Suprapubic skin (tissue), 4 donors: ENCODE measurements around the gene ODF2.
"Not testable (repeated sequence)": the region's sequence is repeated elsewhere in the genome, so short reads cannot be mapped to it uniquely, and the experiment has no call there.

Experiments used
- EP300 ChIP-seq: sonication (generic); formaldehyde crosslinking; IDR thresholded peaks from one replicate; pipeline ENCODE4 v1.6.1; 2017; ENCODE audit warnings: antibody characterized with exemption
- POLR2A ChIP-seq, 2 donors: fragments of 450-650 bp; IDR thresholded peaks; one replicate each; pipeline ENCODE4 v1.6.1; 2017; ENCODE audit warnings: antibody characterized with exemption in 2 of 2, mild to moderate bottlenecking in 2 of 2, moderate library complexity in 2 of 2
- POLR2AphosphoS5 ChIP-seq, 3 donors: sonication (generic); formaldehyde crosslinking; IDR thresholded peaks; one replicate each; pipeline ENCODE4 v1.6.1; 2017; ENCODE audit warnings: antibody characterized with exemption in 3 of 3
- TF ChIP-seq, protein P1 (sequence below), 2 donors: fragments of 200-600 bp in 1 of 2; fragments of 450-650 bp in 1 of 2; sonication (generic) in 1 of 2; IDR thresholded peaks; one replicate each; pipeline ENCODE4 v1.5.1; 2016 to 2019; ENCODE audit warnings: antibody characterized with exemption in 2 of 2, mild to moderate bottlenecking in 1 of 2, moderate library complexity in 1 of 2

DNA sequence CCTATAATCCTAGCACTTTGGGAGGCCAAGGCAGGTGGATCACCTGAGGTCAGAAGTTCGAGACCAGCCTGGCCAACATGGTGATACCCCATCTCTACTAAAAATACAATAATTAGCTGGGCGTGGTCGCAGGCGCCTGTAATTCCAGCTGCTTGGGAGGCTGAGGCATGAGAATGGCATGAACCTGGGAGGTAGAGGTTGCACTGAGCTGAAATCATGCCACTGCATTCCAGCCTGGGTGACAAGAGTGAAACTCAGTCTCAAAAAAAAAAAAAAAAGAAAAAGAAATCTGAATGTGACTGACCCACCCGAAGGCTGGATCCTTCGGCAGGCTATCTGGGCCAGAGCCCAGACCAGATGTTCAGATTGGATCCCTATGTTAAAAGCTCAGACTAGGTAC, 32.5 kb upstream of the ODF2 start:
- TF ChIP-seq, protein P1, sequence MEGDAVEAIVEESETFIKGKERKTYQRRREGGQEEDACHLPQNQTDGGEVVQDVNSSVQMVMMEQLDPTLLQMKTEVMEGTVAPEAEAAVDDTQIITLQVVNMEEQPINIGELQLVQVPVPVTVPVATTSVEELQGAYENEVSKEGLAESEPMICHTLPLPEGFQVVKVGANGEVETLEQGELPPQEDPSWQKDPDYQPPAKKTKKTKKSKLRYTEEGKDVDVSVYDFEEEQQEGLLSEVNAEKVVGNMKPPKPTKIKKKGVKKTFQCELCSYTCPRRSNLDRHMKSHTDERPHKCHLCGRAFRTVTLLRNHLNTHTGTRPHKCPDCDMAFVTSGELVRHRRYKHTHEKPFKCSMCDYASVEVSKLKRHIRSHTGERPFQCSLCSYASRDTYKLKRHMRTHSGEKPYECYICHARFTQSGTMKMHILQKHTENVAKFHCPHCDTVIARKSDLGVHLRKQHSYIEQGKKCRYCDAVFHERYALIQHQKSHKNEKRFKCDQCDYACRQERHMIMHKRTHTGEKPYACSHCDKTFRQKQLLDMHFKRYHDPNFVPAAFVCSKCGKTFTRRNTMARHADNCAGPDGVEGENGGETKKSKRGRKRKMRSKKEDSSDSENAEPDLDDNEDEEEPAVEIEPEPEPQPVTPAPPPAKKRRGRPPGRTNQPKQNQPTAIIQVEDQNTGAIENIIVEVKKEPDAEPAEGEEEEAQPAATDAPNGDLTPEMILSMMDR (IDR thresholded peaks at IDR 0.05): not testable (repeated sequence)
- TF ChIP-seq POLR2A (IDR thresholded peaks at IDR 0.05); POLR2AphosphoS5 (IDR thresholded peaks at IDR 0.05); EP300: not testable (repeated sequence)
